ENCODE measurements around the gene BPIFB3. TPM values are rescaled to one million over a fixed set of nuclear protein-coding genes. Genes with fewer than 3 reads are reported as not detected.

BPIFB3 gene
- total RNA-seq, 1 experiment from 2014 or later: not detected

- ChIA-PET CTCF (no interaction called here), POLR2A (no interaction called here)
- no peak for DNase-seq (ENCODE audit: low read depth, low spot score)
- no peak overlapping the region for H3K27ac ChIP-seq (ENCODE audit: low read length)
- H3K27me3 ChIP-seq (ENCODE audit: control insufficient read depth, insufficient read depth, low read length): no peaks in the 10 kb centered on the region; the same call in none of the 2 replicates
- H3K36me3 ChIP-seq (ENCODE audit: control insufficient read depth, insufficient read depth, low read length): no peaks in the 10 kb centered on the region
- no TSS peak for BruUV-seq (replicated peaks)
- intact Hi-C loops (cut with micrococcal nuclease; ENCODE audit: unreplicated experiment): no loop called here
- no peaks in the 10 kb centered on the region for H3K9me3 ChIP-seq (ENCODE audit: control insufficient read depth, insufficient read depth, low read depth, low read length)
- ATAC-seq: no peak
- in situ Hi-C loops (cut with HindIII; ENCODE audit: low pct_unique_long_range_greater_than_20kb, low sequenced_read_pairs): no loop called here
- no peaks in the 10 kb centered on the region for H3K4me1 ChIP-seq (ENCODE audit: control insufficient read depth, insufficient read depth, low read length)
- TF ChIP-seq POLR2AphosphoS5 (IDR thresholded peaks at IDR 0.05; ENCODE audit: low read depth, low read length): no peak
- TF ChIP-seq SIN3A (IDR thresholded peaks at IDR 0.05; ENCODE audit: borderline replicate concordance, insufficient read depth, low read depth, low read length): no peak
- TF ChIP-seq, protein P1, sequence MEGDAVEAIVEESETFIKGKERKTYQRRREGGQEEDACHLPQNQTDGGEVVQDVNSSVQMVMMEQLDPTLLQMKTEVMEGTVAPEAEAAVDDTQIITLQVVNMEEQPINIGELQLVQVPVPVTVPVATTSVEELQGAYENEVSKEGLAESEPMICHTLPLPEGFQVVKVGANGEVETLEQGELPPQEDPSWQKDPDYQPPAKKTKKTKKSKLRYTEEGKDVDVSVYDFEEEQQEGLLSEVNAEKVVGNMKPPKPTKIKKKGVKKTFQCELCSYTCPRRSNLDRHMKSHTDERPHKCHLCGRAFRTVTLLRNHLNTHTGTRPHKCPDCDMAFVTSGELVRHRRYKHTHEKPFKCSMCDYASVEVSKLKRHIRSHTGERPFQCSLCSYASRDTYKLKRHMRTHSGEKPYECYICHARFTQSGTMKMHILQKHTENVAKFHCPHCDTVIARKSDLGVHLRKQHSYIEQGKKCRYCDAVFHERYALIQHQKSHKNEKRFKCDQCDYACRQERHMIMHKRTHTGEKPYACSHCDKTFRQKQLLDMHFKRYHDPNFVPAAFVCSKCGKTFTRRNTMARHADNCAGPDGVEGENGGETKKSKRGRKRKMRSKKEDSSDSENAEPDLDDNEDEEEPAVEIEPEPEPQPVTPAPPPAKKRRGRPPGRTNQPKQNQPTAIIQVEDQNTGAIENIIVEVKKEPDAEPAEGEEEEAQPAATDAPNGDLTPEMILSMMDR (IDR thresholded peaks at IDR 0.05): no peak
- no peak for TF ChIP-seq TCF7L2 (IDR thresholded peaks at IDR 0.05; ENCODE audit: low read depth, low read length)
- TF ChIP-seq REST (IDR thresholded peaks at IDR 0.05; ENCODE audit: insufficient read depth in 1 of 2, low read depth in 2 of 2, low read length in 1 of 2): no peak
- no peak overlapping the region for H3K4me3 ChIP-seq (ENCODE audit: low read depth in 2 of 2, low read length in 2 of 2)
Observed at GRCh38 chr20:33072813-33073212, 19.1 kb downstream of the BPIFB3 start.

DNA sequence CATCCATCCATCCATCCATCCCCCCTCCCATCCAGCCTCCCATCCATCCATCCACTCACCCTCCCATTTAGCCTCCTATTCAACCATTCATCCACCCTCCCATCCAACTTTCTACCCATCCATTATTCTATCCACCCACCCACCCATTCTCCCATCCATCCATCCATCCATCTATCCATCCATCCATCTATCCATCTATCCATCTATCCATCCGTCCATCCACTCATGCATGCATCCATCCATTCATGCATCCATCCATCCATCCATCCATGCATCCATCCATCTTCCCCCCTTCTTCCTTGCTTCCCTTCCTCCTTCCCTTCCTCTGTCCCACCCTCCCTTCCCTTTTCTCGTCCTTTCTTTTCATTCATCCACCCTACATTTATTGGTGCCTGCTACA lies 21.0 kb downstream of the BPIFB3 start:
- no peak overlapping the region for H3K27ac ChIP-seq (ENCODE audit: low read length)
- no peak for TF ChIP-seq REST (IDR thresholded peaks at IDR 0.05; ENCODE audit: insufficient read depth in 1 of 2, low read depth in 2 of 2, low read length in 1 of 2)
- no peak for TF ChIP-seq POLR2AphosphoS5 (IDR thresholded peaks at IDR 0.05; ENCODE audit: low read depth, low read length)
- TF ChIP-seq TCF7L2 (IDR thresholded peaks at IDR 0.05; ENCODE audit: low read depth, low read length): no peak
- TF ChIP-seq, protein P1 (IDR thresholded peaks at IDR 0.05): no peak
- no peak for TF ChIP-seq SIN3A (IDR thresholded peaks at IDR 0.05; ENCODE audit: borderline replicate concordance, insufficient read depth, low read depth, low read length)
- ATAC-seq: no peak
- no peaks in the 10 kb centered on the region for H3K9me3 ChIP-seq (ENCODE audit: control insufficient read depth, insufficient read depth, low read depth, low read length)
- in situ Hi-C loops (cut with HindIII; ENCODE audit: low pct_unique_long_range_greater_than_20kb, low sequenced_read_pairs) (no loop called here), intact Hi-C loops (cut with micrococcal nuclease; ENCODE audit: unreplicated experiment) (no loop called here)
- H3K36me3 ChIP-seq (ENCODE audit: control insufficient read depth, insufficient read depth, low read length): no peaks in the 10 kb centered on the region
- DNase-seq (ENCODE audit: low read depth, low spot score): no peak
- H3K27me3 ChIP-seq (ENCODE audit: control insufficient read depth, insufficient read depth, low read length): no peaks in the 10 kb centered on the region; the same call in none of the 2 replicates
- ChIA-PET POLR2A (no interaction called here), CTCF (interaction anchor here (0.7 kb wide), 1 partner anchor 130 kb away, joined by 8 read pairs; no protein-coding TSS in a partner anchor)
- no peaks in the 10 kb centered on the region for H3K4me1 ChIP-seq (ENCODE audit: control insufficient read depth, insufficient read depth, low read length)
- BruUV-seq (replicated peaks): no TSS peak
- no peak overlapping the region for H3K4me3 ChIP-seq (ENCODE audit: low read depth in 2 of 2, low read length in 2 of 2)

Measured in Panc1 (cell line).